ENCODE data around the gene PGBD2. TPM values are rescaled to one million over a fixed set of nuclear protein-coding genes. Genes with fewer than 3 reads are reported as not detected.

Gene PGBD2
- total and polyA plus RNA-seq, 10 of the 15 experiments (the other 5 are each of a cell fraction or from before 2014, with no cell fraction given): 4.0 to 10.3 (median 4.5) TPM

GRCh38 chr1:248924696-248925532 lies 18.9 kb downstream of the PGBD2 start (continued):
- TF ChIP-seq RUNX3 (IDR thresholded peaks at IDR 0.05; ENCODE audit: low read length) (peak; percentile 97), CHD1 (IDR thresholded peaks at IDR 0.05; ENCODE audit: low read depth, low read length) (no peak), ZZZ3 (IDR thresholded peaks at IDR 0.05; ENCODE audit: control insufficient read depth, insufficient read length, low read depth) (no peak), TBL1XR1 (IDR thresholded peaks at IDR 0.05; ENCODE audit: low read depth, low read length) (no peak), JUNB (IDR thresholded peaks at IDR 0.05) (peak; percentile 61), ZNF622 (IDR thresholded peaks at IDR 0.05) (no peak), SMAD1 (IDR thresholded peaks at IDR 0.05; ENCODE audit: low read depth, partially characterized antibody) (no peak), ZNF592 (IDR thresholded peaks at IDR 0.05) (no peak), FOXM1 (IDR thresholded peaks at IDR 0.05; ENCODE audit: low read depth, low read length) (peak; percentile 65; the same call in 1 of the 2 replicates), STAT1 (conservative IDR thresholded peaks at IDR 0.05) (no peak), SPI1 (IDR thresholded peaks at IDR 0.05; ENCODE audit: borderline replicate concordance, insufficient read depth, low read depth, low read length) (no peak), SMAD5 (IDR thresholded peaks at IDR 0.05; ENCODE audit: low read depth) (no peak), E4F1 (IDR thresholded peaks at IDR 0.05; ENCODE audit: borderline replicate concordance, partially characterized antibody) (no peak), CREM (IDR thresholded peaks at IDR 0.05; ENCODE audit: low read depth) (peak; percentile 73), FOS (IDR thresholded peaks at IDR 0.05; ENCODE audit: borderline replicate concordance, extremely low read depth, insufficient read length) (no peak), WRNIP1 (IDR thresholded peaks at IDR 0.05; ENCODE audit: borderline replicate concordance, low read depth, low read length) (no peak), JUND (IDR thresholded peaks at IDR 0.05; ENCODE audit: low read depth, low read length) (no peak)
- TF ChIP-seq, protein P1, sequence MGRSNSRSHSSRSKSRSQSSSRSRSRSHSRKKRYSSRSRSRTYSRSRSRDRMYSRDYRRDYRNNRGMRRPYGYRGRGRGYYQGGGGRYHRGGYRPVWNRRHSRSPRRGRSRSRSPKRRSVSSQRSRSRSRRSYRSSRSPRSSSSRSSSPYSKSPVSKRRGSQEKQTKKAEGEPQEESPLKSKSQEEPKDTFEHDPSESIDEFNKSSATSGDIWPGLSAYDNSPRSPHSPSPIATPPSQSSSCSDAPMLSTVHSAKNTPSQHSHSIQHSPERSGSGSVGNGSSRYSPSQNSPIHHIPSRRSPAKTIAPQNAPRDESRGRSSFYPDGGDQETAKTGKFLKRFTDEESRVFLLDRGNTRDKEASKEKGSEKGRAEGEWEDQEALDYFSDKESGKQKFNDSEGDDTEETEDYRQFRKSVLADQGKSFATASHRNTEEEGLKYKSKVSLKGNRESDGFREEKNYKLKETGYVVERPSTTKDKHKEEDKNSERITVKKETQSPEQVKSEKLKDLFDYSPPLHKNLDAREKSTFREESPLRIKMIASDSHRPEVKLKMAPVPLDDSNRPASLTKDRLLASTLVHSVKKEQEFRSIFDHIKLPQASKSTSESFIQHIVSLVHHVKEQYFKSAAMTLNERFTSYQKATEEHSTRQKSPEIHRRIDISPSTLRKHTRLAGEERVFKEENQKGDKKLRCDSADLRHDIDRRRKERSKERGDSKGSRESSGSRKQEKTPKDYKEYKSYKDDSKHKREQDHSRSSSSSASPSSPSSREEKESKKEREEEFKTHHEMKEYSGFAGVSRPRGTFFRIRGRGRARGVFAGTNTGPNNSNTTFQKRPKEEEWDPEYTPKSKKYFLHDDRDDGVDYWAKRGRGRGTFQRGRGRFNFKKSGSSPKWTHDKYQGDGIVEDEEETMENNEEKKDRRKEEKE (IDR thresholded peaks at IDR 0.05): no peak
- TF ChIP-seq, protein P2, sequence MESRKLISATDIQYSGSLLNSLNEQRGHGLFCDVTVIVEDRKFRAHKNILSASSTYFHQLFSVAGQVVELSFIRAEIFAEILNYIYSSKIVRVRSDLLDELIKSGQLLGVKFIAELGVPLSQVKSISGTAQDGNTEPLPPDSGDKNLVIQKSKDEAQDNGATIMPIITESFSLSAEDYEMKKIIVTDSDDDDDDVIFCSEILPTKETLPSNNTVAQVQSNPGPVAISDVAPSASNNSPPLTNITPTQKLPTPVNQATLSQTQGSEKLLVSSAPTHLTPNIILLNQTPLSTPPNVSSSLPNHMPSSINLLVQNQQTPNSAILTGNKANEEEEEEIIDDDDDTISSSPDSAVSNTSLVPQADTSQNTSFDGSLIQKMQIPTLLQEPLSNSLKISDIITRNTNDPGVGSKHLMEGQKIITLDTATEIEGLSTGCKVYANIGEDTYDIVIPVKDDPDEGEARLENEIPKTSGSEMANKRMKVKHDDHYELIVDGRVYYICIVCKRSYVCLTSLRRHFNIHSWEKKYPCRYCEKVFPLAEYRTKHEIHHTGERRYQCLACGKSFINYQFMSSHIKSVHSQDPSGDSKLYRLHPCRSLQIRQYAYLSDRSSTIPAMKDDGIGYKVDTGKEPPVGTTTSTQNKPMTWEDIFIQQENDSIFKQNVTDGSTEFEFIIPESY (IDR thresholded peaks at IDR 0.05): no peak
